ENCODE measurements around the gene NRSN2.

DNA sequence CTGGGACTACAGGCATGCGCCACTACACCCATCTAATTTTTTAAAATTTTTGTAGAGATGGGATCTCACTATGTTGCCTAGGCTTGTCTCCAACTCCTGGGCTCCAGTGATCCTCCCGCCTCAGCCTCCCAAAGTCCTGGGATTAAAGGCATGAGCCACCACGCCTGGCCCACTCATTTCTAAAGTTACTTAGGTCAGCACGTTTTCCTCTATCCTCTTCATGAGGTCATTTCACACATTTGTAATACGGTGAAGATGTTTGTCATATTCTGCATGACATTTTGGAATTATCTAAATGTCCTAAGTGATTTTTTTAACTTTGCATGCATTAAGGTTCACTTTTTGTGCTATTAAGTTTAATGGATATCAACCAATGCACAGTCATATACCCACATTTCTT is 33.5 kb upstream of the NRSN2 start:
- TF ChIP-seq ELF4 (IDR thresholded peaks at IDR 0.05) = no peak
- no peak for TF ChIP-seq NFRKB (IDR thresholded peaks at IDR 0.05)
- no peak for TF ChIP-seq CTBP1 (IDR thresholded peaks at IDR 0.05; ENCODE audit: borderline replicate concordance)
- TF ChIP-seq SP1 (IDR thresholded peaks at IDR 0.05) = no peak
- TF ChIP-seq BHLHE40 (IDR thresholded peaks at IDR 0.05; ENCODE audit: borderline replicate concordance) = no peak
- TF ChIP-seq FOXM1 (IDR thresholded peaks at IDR 0.05; ENCODE audit: borderline replicate concordance) = no peak
- no peak for TF ChIP-seq FOXK2 (IDR thresholded peaks at IDR 0.05)
- no peak for TF ChIP-seq ZNF384 (IDR thresholded peaks at IDR 0.05)
- TF ChIP-seq TARDBP (IDR thresholded peaks at IDR 0.05) = no peak
- no peak for TF ChIP-seq LEF1 (IDR thresholded peaks at IDR 0.05; ENCODE audit: borderline replicate concordance)
- TF ChIP-seq, protein P1, sequence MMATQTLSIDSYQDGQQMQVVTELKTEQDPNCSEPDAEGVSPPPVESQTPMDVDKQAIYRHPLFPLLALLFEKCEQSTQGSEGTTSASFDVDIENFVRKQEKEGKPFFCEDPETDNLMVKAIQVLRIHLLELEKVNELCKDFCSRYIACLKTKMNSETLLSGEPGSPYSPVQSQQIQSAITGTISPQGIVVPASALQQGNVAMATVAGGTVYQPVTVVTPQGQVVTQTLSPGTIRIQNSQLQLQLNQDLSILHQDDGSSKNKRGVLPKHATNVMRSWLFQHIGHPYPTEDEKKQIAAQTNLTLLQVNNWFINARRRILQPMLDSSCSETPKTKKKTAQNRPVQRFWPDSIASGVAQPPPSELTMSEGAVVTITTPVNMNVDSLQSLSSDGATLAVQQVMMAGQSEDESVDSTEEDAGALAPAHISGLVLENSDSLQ (IDR thresholded peaks at IDR 0.05) = no peak

Data from HEK293T (cell line).